ENCODE results near the gene KY.

KY gene

GRCh38 chr3:134606033-134607025, 44.5 kb downstream of the KY start:
- no peak overlapping the region for H2AFZ ChIP-seq (ENCODE audit: low read depth, low read length)
- H3K27ac ChIP-seq (ENCODE audit: low read length) = no peak overlapping the region
- no peaks in the 10 kb centered on the region for H3K36me3 ChIP-seq (replicated peaks; ENCODE audit: low read depth, low read length)
- no peak overlapping the region for H3K4me3 ChIP-seq (ENCODE audit: low read length)
- no peaks in the 10 kb centered on the region for H3K79me2 ChIP-seq (ENCODE audit: low read length)
- no peak overlapping the region for H3K9ac ChIP-seq (ENCODE audit: low read length)
- H3K9me3 ChIP-seq (ENCODE audit: insufficient read depth, low read length) = no peaks in the 10 kb centered on the region
- no peak overlapping the region for H3K4me2 ChIP-seq (ENCODE audit: low read length)
- no peaks in the 10 kb centered on the region for H3K4me1 ChIP-seq (ENCODE audit: low read length)
- no peaks in the 10 kb centered on the region for H4K20me1 ChIP-seq (ENCODE audit: insufficient read depth, low read length)
- no peaks in the 10 kb centered on the region for H3K27me3 ChIP-seq (ENCODE audit: low read depth, low read length)
- TF ChIP-seq CTCF (IDR thresholded peaks at IDR 0.05; ENCODE audit: low read depth, low read length) (no peak), EZH2phosphoT487 (IDR thresholded peaks at IDR 0.05; ENCODE audit: low read depth) (no peak)

GRCh38 chr3:134605556-134605955, 45.3 kb downstream of the KY start:
- Histone ChIP-seq H4K20me1 (ENCODE audit: insufficient read depth, low read length) (no peaks in the 10 kb centered on the region), H3K9ac (ENCODE audit: low read length) (no peak overlapping the region), H2AFZ (ENCODE audit: low read depth, low read length) (no peak overlapping the region), H3K27ac (ENCODE audit: low read length) (no peak overlapping the region), H3K79me2 (ENCODE audit: low read length) (no peaks in the 10 kb centered on the region), H3K4me3 (ENCODE audit: low read length) (no peak overlapping the region), H3K4me1 (ENCODE audit: low read length) (0 out of 2 replicates have a peak, but pooled peaks cover 3% of the 10 kb centered on the region), H3K9me3 (ENCODE audit: insufficient read depth, low read length) (no peaks in the 10 kb centered on the region), H3K27me3 (ENCODE audit: low read depth, low read length) (no peaks in the 10 kb centered on the region), H3K36me3 (replicated peaks; ENCODE audit: low read depth, low read length) (no peaks in the 10 kb centered on the region), H3K4me2 (ENCODE audit: low read length) (no peak overlapping the region)
- TF ChIP-seq CTCF (IDR thresholded peaks at IDR 0.05; ENCODE audit: low read depth, low read length) (no peak), EZH2phosphoT487 (IDR thresholded peaks at IDR 0.05; ENCODE audit: low read depth) (no peak)

- no peak overlapping the region for H3K4me3 ChIP-seq (ENCODE audit: low read length)
- 0 out of 2 replicates have a peak, but pooled peaks cover 3% of the 10 kb centered on the region for H3K4me1 ChIP-seq (ENCODE audit: low read length)
- no peaks in the 10 kb centered on the region for H3K9me3 ChIP-seq (ENCODE audit: insufficient read depth, low read length)
- H2AFZ ChIP-seq (ENCODE audit: low read depth, low read length) = no peak overlapping the region
- H4K20me1 ChIP-seq (ENCODE audit: insufficient read depth, low read length) = no peaks in the 10 kb centered on the region
- no peak for TF ChIP-seq CTCF (IDR thresholded peaks at IDR 0.05; ENCODE audit: low read depth, low read length)
- TF ChIP-seq EZH2phosphoT487 (IDR thresholded peaks at IDR 0.05; ENCODE audit: low read depth) = no peak
- no peaks in the 10 kb centered on the region for H3K36me3 ChIP-seq (replicated peaks; ENCODE audit: low read depth, low read length)
- H3K27me3 ChIP-seq (ENCODE audit: low read depth, low read length) = no peaks in the 10 kb centered on the region
- no peak overlapping the region for H3K4me2 ChIP-seq (ENCODE audit: low read length)
- no peak overlapping the region for H3K9ac ChIP-seq (ENCODE audit: low read length)
- no peak overlapping the region for H3K27ac ChIP-seq (ENCODE audit: low read length)
- H3K79me2 ChIP-seq (ENCODE audit: low read length) = no peaks in the 10 kb centered on the region
These were observed 46.9 kb downstream of the KY start for GRCh38 chr3:134603956-134604355.

GRCh38 chr3:134603480-134603879, 47.3 kb downstream of the KY start:
- Histone ChIP-seq H3K9me3 (ENCODE audit: insufficient read depth, low read length) (no peaks in the 10 kb centered on the region), H3K36me3 (replicated peaks; ENCODE audit: low read depth, low read length) (no peaks in the 10 kb centered on the region), H3K27me3 (ENCODE audit: low read depth, low read length) (no peaks in the 10 kb centered on the region), H3K4me3 (ENCODE audit: low read length) (no peak overlapping the region), H3K4me2 (ENCODE audit: low read length) (no peak overlapping the region), H2AFZ (ENCODE audit: low read depth, low read length) (no peak overlapping the region), H3K27ac (ENCODE audit: low read length) (no peak overlapping the region), H3K4me1 (ENCODE audit: low read length) (0 out of 2 replicates have a peak, but pooled peaks cover 3% of the 10 kb centered on the region), H4K20me1 (ENCODE audit: insufficient read depth, low read length) (no peaks in the 10 kb centered on the region), H3K79me2 (ENCODE audit: low read length) (no peaks in the 10 kb centered on the region), H3K9ac (ENCODE audit: low read length) (no peak overlapping the region)
- TF ChIP-seq EZH2phosphoT487 (IDR thresholded peaks at IDR 0.05; ENCODE audit: low read depth) (no peak), CTCF (IDR thresholded peaks at IDR 0.05; ENCODE audit: low read depth, low read length) (no peak)

Measured in OCI-LY3 (cell line).